HG03558 (cell line): ENCODE results near the gene MORC1.
A peak's percentile ranks its signal among the peaks of the same experiment; 100 is the strongest.

Source experiments
- ATAC-seq: cut with Tn5 transposase; IDR thresholded peaks from one replicate; pipeline ENCODE4 v1.9.1; 2021; ENCODE audit warnings: moderate number of reproducible peaks; ENCODE audit not compliant: unreplicated experiment; ENCODE audit errors: extremely low read depth

The MORC1 gene

GRCh38 chr3:109045271-109046040 is 72.5 kb downstream of the MORC1 start:
- no peak for ATAC-seq

- ATAC-seq, result no peak
These were observed 82.9 kb downstream of the MORC1 start for GRCh38 chr3:109035082-109035481.

- no peak for ATAC-seq
These were observed 84.8 kb downstream of the MORC1 start for GRCh38 chr3:109033000-109033660.

DNA sequence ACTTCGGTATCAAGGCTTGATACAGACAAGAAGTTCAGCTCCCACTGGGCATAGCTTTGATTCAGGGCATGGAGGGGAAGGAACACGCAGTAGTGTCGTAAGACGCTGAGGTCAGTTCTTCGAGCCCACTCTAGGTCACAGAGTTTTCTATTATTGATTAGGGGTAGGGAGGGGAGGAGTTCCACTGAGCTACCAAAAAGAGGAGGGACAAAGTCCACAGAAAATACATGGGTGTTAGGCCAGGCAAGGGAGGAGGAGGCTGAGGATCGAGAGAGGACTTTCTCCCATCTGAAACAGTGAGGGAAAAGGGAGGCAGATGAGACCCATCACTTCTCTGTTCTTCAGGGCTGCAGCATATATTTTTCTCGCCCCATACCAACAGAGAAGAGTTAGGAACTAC is 89.2 kb downstream of the MORC1 start:
- no peak for ATAC-seq

- ATAC-seq, result no peak
These were observed 91.1 kb downstream of the MORC1 start for GRCh38 chr3:109026821-109027220.

DNA sequence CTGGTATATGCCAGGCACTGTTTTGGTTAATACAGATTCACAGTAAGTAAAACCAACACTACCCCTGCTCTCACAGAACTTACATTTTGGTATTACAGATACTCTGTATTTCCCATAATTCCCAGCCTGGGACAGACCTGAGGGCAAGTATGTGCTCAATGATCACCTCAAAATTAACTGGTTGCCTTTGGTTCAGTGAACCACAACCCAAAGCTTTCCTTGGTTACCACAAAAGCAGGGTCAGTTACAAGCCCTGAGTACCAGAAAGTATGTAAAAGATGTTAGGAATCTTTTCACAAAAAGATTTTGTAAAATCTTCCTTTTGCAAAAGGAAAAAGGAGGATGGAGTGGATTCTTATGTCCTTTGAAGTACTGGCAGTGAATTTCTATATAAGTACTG is 92.0 kb downstream of the MORC1 start:
- no peak for ATAC-seq

DNA sequence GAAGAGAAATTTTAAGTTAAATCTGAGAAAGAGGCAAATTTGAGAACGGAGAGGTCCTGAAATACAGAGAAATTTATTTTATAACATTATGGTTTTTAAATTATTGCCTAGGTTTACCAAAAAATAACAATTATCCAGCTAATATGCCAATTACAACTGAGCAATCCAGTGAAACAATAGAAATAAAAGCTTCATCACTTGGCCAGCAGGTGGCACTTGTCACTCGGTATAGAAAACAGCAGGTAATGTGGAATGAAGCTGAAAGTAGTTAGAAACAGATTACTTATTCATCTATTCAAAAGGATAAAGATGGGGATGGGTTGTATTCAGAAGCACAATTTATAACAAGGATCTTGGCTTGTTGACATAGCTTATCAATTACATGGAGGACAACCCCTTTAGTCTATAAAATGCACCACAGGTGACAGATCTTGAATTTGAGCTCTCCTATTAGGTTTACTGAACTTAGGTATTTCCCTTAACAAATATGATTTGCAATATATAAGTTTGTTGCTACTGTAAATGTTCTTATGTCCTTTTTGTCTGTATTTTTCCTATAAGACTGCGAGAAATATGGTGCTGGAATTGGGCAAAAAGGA is 94.2 kb downstream of the MORC1 start:
- peak; percentile 63 for ATAC-seq

- ATAC-seq, result no peak
These were observed 94.8 kb downstream of the MORC1 start for GRCh38 chr3:109023167-109023566.

DNA sequence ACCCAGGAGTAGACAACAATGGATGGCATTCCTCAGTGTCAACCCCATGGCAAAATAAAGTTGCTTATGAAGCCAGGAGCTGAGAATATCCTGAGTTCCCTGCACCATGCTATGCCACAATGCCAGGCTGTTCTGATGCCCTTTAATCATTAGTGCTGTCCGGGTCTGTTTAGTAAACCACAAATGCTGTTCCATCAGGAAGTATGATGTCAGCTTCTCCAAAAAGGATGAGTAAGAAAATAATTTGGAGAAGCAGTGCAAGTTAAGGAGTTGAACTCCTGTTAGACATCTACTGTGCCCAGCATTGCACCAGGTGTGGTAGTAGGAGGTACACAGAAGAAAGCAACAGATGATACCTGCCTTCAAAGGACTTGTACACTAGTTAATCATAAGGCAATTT is 96.4 kb downstream of the MORC1 start:
- no peak for ATAC-seq

GRCh38 chr3:109018828-109019227 is 99.1 kb downstream of the MORC1 start:
- ATAC-seq, result no peak

- ATAC-seq, result no peak
These were observed 112.5 kb downstream of the MORC1 start for GRCh38 chr3:109005443-109005842.

DNA sequence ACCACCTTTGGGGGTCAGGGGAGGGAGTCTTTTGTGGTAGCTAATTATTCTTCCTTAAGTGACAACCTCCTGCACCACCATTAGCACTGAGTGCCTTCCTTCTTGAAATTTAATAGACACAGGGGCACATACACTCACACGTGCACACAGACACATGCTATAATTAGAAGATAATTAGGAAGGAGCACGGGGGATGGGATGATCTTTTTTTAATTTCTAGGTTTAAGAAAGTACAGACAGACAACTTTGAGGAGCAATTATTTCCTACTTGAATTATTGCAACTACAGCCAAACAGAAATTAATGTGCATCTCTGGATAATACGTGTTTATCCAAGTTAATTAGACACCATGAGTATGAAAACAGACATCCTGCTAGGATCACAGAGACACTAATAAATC is 119.5 kb downstream of the MORC1 start:
- no peak for ATAC-seq

- no peak for ATAC-seq
These were observed 132.1 kb downstream of the MORC1 start for GRCh38 chr3:108985844-108986243.

DNA sequence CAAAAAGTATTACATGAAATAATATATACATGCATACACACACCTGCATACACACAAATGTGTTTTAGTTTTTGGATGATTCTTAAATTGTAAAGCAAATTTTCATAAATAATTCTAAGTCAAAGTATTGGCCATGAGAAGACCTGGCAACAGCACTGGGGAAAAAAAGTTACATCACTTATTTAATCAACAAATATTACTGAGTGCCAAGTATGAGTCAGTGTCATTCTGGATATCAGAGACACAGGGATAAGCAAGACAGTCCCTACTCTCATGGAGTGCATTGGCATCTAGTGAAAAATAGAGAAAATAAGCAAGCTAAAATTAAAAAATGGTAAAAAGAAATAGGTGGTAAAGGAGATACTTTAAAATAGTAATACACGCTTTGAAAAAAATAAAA is 134.9 kb downstream of the MORC1 start:
- no peak for ATAC-seq

DNA sequence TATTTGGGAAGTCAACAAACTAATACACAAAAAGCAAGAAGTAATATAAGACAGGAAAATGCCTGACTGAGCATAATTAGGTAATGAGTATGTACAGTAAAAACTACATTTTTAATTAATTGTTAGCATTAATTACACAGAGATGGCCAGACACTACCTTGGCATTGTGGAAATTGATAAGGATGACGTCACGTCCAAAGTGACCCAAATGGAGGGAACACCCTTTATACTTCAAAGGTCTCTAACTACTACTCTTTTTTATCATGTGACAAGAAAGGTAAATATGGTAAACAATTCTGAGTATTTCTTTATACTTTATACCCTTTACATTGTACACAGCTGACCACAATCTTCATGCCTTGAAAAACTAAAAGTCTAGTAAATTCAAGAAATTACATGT is 141.9 kb downstream of the MORC1 start:
- ATAC-seq, result no peak

DNA sequence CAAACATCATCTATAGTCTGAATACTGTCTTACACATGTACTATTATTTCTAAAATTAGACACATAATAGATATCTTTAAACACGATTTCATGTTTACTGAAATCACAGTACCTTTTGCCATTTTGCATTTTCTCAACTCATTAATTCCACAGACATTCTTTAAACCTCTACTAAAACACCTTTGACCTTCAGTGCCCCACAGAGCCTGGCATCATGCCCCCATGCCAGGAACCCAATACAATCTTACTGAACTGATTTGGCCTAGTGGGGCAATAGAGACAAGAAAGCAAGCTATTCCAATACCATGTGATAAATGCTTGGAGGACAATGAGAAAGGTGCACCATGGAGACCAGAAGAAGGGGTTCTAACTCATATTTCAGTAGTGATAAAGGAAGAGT is 144.9 kb downstream of the MORC1 start:
- ATAC-seq, result no peak

- ATAC-seq, result no peak
These were observed 145.5 kb downstream of the MORC1 start for GRCh38 chr3:108972482-108972881.

DNA sequence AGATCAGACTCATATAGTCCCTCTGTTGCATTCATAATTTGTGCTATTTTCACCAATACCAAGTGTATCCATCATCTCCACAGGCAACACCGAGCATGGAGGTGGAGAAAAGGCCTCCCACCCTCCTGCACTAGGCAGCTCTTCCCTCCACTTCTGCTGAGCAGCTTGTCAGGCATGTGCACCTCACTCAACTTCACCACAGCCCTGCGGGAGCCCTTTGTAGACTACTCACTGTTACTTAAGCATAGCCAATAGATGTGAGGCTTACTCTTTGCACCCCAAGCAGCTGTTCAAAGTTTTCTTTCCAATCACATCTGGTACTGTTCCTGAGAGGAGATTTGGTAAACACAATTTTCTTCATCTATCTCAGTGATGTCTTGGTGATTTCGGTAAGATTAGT is 147.4 kb downstream of the MORC1 start:
- no peak for ATAC-seq

DNA sequence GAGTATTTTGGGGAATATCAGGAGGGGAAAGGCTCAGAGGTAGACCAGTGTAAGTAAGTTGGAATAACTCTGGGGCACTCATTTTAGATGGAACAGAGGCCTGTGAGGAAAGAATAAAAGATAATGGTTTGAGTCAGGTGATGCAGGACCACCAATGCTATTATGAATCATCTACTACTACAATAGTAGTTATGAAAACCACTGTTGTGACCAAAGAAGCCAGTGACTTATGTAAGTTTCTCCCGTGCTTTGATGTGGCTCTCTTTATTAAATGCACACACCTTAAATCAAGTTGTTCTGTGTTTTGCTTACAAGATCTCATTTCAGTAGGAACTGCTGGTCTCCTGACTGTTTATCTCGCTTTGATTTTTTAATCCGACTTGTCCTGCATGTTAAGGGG is 151.2 kb downstream of the MORC1 start:
- ATAC-seq, result no peak

GRCh38 chr3:108959017-108959416 is 158.9 kb downstream of the MORC1 start:
- ATAC-seq, result no peak

DNA sequence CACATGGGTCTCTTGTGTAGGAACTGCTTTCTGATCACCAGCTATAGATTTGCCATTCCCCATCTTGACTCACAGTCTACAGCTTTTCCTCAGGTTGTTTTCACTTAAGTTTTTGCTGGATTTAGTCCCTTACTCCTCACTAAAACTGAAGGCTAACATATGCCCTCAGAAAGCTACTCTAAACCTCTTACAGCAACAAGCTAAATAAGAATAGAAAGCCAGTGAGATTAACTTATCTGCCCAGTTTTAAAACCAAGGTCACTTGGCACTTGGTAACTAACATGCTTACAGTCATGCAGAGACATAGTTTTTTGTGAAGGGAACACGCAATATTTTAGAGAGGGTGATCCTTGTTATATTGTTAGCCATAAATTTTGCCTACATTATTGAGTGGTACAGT is 164.2 kb downstream of the MORC1 start, which contains the start of gene GUCA1C:
TSS of gene GUCA1C (minus strand) at position 180 of the 400 bp plus-strand sequence. CDS start at position 63, 117 bp downstream.
- ATAC-seq, result no peak
